ENCODE data around the gene UBE2E1. TPM values are rescaled to one million over a fixed set of nuclear protein-coding genes. Genes with fewer than 3 reads are reported as not detected.

Gene UBE2E1
- polyA plus RNA-seq, 4 donors, result 139 to 160 (median 149) TPM

GRCh38 chr3:23819599-23820360, 14.0 kb downstream of the UBE2E1 start:
- no peak for DNase-seq (ENCODE audit: low read depth in 4 of 4, low spot score in 2 of 4)

DNA sequence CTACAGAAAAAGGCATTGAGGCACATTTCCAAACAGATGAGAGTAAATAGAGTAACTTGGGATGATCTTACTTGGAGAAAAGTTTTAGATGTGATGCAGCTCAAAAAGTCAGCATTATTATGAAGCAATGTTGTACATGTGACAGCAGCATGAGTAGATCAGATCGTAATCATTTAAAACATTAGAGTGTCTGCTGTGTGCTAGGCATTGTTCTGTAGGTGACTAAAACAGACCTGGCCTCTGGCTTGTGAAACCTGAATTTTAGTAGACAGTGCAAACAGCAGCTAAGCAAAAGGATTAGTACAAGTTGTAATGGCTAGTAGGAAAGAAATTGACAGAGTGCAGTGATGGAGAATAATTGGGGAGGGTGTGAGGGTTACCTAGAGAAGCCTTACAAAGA, 15.1 kb downstream of the UBE2E1 start:
- no peak for DNase-seq (ENCODE audit: low read depth in 4 of 4, low spot score in 2 of 4)

GRCh38 chr3:23821858-23822257, 16.1 kb downstream of the UBE2E1 start:
- DNase-seq (ENCODE audit: low read depth in 4 of 4, low spot score in 2 of 4), result no peak

DNA sequence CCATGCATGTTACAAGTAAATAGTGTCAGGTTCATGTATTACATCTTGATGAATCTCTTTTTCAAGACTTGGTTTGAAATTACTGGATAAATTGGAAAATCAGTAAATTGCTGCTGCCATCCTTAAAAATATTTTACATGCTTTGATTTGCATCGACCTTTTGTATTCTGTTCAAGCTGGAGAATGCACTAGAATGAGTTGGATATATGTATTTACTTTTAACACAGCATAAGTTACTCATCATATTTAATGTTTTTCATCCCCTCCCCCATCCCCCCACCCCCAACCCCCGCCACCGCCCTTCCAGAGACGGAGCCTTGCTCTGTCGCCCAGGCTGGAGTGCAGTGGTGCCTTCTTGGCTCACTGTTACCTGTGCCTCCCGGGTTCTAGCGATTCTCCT, 16.8 kb downstream of the UBE2E1 start:
- DNase-seq (ENCODE audit: low read depth in 4 of 4, low spot score in 2 of 4), result no peak

GRCh38 chr3:23823620-23824019, 17.9 kb downstream of the UBE2E1 start:
- DNase-seq (ENCODE audit: low read depth in 4 of 4, low spot score in 2 of 4), result no peak

DNA sequence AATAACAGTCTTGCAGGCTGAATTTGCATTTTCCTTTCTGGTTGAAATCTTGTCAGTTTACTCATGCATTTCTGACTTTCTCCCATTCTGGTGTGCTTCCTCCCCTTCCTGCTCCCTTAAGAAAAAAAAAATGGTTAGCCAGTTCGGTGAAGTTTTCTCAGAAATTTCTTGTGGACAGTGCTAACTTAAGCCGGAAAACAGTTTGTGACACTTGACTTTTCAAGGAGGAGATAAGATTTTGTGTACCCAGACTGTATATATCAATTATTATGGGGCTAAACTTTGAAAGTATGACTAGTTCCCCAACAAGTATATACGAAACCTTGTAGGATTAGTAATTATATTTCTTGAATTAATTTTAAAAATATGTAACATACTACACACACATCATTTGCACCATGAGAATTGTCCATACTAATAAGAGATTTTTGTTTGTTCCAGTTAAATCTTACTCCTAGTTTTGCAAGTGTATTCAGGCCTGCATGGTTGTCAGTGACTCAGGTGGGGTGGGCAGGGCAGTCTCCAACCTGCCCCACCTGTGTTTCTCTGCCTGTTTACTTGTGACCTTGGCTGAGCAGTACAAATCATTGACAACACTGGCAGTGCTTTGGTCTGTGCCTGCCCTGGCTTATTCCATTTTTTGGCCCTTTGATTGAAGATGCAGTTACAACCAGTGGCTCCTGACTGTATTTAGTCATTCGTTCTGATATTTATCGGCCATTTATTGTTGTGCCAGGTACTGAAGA, 19.1 kb downstream of the UBE2E1 start:
- no peak for DNase-seq (ENCODE audit: low read depth in 4 of 4, low spot score in 2 of 4)

DNA sequence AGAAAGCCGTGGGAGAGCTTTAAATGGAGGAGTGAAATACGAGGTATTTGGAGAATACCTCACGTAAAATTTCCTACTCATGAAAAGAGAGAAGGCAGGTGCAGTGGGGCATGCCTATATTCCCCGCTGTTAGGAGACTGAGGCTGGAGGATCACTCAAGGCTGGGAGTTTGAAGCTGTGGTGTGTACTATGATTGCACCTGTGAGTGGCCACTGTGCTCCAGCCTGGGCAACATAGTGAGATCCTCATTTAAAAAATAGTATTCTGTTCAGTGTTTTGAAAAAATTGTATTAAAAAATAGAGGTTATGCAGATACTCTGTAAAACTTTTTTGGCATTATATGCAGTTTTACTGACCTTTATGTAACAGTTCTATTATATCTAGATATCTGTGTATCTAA, 20.0 kb downstream of the UBE2E1 start:
- DNase-seq (ENCODE audit: low read depth in 4 of 4, low spot score in 2 of 4), result no peak

- no peak for DNase-seq (ENCODE audit: low read depth in 4 of 4, low spot score in 2 of 4)
Observed at GRCh38 chr3:23826382-23827064, 20.8 kb downstream of the UBE2E1 start.

DNA sequence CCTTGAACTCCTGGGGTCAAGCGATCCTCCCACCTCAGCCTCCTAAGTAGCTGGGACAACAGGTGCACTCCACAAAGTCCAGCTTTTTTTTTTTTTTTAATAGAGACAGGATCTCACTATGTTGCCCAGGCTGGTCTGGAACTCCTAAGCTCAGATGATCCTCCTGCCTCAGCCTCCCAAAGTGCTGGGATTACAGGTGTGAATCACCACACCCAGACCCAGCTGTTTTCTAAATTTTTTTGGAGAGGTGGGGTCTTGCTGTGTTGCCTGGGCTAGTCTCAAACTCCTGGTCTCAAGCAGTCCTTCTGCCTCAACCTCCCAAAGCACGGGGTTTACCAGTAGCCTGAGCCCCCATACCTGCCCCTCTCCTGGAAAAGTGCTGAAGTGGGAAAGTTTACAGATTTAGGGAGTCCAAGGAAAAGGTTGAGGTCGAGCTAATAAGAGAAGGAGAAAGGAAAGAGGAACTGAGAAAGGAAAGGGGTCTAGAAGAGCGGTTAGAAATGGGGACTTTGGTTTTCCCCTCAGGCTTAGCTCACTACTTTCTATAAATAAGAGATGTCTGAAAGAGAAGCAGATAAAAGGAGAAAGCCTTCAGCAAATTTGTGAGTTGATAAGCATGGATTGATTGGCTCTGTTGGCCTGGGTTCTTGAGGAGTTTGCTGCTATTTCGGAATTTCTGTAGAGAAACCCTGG, 23.6 kb downstream of the UBE2E1 start:
- DNase-seq (ENCODE audit: low read depth in 4 of 4, low spot score in 2 of 4), result no peak

DNA sequence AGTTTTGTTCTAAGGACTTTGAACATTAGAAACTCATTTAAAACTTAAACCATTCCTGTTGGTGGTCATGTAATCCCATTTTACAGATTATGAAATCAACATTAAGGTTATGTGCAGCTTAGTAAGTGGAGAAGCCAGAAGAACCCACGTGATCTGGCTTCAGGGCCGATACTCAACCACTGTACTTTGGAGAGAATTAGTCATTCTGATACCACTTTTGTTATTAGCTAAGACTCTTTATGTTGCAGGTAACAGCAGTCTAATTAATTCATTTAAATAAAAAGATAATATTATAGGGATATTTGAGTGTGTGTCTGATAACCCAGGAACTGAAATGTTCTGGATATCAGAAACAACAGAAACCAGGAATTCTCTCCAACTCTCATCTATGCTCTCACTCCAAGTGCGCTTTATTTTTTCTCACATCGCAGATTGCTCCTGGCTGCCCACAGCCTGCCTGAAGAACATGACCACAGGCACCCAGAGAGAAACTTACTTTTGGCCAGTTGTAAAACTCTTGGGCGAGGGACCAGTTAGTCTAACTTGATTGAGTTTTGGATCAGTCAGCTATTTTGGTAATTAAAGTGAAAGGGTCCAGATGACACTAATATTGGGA, 25.2 kb downstream of the UBE2E1 start:
- no peak for DNase-seq (ENCODE audit: low read depth in 4 of 4, low spot score in 2 of 4)

DNA sequence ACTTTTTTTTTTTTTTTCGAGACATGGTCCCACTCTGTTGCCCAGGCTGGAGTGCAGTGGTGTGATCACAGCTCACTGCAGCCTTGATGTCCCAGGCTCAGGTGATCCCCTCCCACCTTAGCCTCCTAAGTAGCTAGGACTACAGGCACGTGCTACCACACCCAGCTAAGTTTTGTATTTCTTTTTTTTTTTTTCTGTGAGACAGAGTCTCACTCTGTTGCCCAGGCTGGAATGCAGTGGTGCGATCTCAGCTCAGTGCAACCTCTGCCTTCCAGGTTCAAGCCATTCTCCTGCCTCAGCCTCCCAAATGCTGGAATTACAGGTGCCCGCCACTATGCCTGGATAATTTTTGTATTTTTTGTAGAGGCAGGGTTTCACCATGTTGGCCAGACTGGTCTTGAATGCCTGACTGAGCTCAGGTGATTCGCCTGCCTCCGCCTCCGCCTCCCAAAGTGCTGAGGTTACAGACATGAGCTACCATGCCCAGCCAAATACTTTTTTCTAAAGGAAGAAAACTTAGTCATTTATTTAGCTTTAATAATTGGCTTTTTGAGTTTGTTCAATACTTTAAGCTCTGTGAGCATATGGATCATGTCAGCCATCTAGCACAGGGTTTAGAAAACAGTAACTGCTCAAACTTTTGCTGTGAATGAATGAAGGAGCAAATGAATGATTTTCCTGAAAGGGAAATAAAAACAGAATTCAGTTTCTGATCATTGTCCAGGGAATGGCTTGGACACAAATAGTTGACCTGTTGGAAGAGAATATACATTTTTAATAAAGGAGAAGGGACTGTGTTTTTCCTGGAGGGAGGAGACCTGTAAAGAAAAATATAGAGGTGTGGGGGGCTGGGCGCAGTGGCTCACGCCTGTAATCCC, 26.0 kb downstream of the UBE2E1 start:
- no peak for DNase-seq (ENCODE audit: low read depth in 4 of 4, low spot score in 2 of 4)

GRCh38 chr3:23832523-23832922, 26.8 kb downstream of the UBE2E1 start:
- no peak for DNase-seq (ENCODE audit: low read depth in 4 of 4, low spot score in 2 of 4)

GRCh38 chr3:23834082-23834870, 28.5 kb downstream of the UBE2E1 start:
- DNase-seq (ENCODE audit: low read depth in 4 of 4, low spot score in 2 of 4), result no peak

- DNase-seq (ENCODE audit: low read depth in 4 of 4, low spot score in 2 of 4), result no peak
Observed at GRCh38 chr3:23835087-23835486, 29.3 kb downstream of the UBE2E1 start.

GRCh38 chr3:23835802-23836201, 30.0 kb downstream of the UBE2E1 start:
- no peak for DNase-seq (ENCODE audit: low read depth in 4 of 4, low spot score in 2 of 4)

- DNase-seq (ENCODE audit: low read depth in 4 of 4, low spot score in 2 of 4), result no peak
Observed at GRCh38 chr3:23836536-23837230, 30.9 kb downstream of the UBE2E1 start.

DNA sequence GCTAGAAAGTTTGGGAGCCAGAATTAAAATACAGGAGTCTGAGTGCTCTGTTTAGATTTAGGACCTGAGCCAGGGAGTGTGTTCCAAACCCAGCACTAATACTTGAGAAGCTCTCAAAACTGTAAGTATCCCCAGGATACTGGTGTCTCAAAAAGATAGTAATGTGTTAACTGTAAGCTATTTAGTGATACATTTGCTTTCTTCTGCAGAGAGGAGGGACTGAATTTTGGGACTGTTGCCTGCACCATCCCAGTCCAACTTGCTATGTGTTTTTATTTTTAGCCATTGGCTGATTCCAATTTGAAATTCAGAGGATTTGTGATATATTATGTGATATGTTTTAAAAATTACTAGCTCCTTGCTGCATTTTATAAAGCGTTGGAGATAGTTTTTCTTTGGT, 31.5 kb downstream of the UBE2E1 start:
- DNase-seq (ENCODE audit: low read depth in 4 of 4, low spot score in 2 of 4), result no peak

DNA sequence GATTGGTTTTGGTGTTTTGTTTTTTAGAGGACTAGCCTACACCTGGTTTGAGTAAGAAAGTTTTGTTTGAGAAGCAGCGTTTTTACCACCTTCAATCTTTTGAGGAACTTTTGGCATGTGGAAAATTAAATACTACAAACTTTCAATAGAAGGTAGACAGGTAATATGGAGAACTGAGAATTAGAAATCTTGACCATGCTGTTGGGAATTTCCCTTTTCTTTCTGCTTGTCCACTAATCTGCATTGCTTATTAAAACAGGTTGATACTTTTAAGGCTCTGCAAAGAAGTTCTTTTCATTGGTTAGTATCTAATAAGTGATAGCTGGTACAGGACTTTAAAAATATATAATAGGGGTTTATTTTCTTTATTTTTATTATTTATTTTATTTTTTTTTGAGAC, 31.9 kb downstream of the UBE2E1 start:
- no peak for DNase-seq (ENCODE audit: low read depth in 4 of 4, low spot score in 2 of 4)

Data from left renal cortex interstitium (tissue), 4 donors.